GM21717 (cell line): ENCODE results near the gene QSOX1.

Experiments used
- ATAC-seq: cut with Tn5 transposase; IDR thresholded peaks from one replicate; pipeline ENCODE4 v1.9.1; 2021; ENCODE audit warnings: mild to moderate bottlenecking, moderate library complexity; ENCODE audit not compliant: unreplicated experiment

Gene QSOX1

DNA sequence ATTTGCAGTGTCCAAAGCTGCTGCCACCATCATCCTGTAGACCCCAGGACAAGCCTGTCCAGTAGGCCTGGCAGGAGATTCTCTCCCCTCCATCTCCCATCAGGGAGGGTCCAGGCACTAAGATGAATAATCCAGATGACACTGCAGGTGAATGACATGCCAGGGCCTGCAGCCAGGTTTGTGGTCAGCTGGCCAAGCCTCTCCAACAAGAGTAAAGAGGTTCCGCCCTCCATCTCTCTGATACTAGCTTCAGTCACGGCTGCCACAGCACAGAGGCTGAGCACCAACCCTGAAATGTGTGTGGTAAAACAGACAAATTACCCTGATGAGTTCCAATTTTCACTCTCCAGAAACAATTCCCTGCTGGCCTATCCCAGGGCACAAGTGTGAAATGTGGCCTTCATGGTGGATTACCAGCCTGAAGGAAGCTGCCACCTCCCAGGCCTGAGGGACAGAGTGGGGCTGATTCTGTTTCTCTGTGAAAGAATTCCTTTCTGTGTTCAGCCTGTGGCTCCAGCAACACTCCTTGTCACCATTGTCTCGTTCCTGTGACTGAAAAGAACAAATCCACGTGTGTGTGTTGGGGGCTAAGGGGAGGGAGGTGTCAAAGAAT is 55.4 kb downstream of the QSOX1 start:
- ATAC-seq = no peak

GRCh38 chr1:180211156-180211859 is 56.6 kb downstream of the QSOX1 start:
- ATAC-seq = no peak

GRCh38 chr1:180211860-180212229 is 57.2 kb downstream of the QSOX1 start:
- ATAC-seq = no peak

- ATAC-seq = no peak
These were observed 58.9 kb downstream of the QSOX1 start for GRCh38 chr1:180213401-180214170.

- ATAC-seq = no peak
These were observed 61.4 kb downstream of the QSOX1 start for GRCh38 chr1:180215856-180216625.

DNA sequence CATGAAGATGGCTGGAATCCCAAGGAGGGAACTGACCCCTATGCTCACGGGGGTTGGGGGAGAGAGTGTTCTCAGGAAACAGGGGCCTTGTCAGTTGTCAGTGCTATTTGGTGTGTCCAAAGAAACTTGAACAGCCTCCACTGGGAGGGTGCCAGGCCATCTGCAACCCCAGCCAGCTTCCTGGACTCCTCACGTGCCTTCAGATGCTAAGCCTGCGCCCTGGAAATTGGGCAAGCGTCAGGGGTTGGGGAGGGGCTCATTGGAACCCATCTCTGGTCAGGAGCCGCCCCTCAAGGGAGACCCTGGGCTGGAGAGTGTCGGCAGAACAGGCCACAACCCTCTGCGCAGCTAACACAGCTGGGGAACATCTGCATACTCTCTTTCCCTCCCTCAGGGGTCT is 62.3 kb downstream of the QSOX1 start:
- ATAC-seq = no peak

GRCh38 chr1:180218806-180219765 is 64.4 kb downstream of the QSOX1 start:
- no peak for ATAC-seq

DNA sequence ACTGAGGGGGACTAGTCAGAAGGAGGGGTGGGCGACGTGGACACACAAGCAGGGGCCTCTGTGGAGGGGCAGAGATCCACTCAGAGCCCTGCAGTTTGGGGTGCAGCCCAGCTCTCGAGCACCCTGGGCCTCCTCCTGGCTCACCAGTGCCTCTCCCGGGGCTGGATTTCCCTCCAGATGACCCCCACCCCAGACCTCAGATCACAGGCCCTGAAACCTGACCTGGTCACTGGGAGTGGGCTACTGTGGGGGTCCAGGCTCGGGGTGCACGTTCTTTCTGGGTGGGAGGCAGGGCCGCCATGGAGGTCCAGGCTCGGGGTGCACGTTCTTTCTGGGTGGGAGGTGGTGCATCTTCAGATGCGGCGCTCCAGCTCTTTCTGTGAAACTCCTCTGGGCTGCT is 65.1 kb downstream of the QSOX1 start:
- no peak for ATAC-seq

DNA sequence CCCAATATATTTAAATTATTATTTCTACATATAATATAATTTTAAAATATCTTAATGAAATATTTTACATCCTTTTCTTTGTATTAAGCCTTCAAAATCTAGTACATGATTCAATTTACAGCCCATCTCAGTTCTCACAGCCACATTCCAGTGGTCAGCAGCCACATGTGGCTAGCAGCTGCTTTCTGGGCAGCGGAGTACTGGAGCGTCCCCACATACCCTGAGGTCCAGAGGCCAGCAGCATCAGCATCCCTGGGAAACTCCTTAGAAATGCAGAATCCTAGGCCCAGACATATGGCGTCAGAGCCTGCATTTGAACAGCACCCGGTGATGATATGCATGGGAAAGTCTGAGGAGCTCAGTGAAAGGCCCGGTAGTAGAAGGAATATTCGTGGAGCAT is 66.8 kb downstream of the QSOX1 start:
- ATAC-seq = no peak

DNA sequence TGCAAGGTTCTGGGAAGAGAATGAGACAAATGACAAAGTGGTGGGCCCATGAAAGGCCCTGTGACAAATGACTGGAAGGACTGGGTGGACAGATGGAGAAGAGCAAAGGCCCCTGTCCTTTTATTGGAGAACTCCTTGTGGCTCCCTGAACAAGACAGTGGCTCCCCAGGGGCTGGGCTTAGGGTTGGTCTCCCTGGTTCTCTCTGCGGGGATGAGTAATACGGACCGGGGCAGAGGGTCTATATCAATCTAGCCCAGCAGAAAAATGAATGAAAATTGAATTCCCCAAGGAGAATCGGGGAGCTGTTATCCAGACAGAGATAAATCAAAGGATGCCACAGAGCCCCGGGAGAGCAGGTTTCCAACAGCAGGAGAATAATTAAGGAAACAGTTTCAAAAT is 70.2 kb downstream of the QSOX1 start:
- ATAC-seq = no peak

DNA sequence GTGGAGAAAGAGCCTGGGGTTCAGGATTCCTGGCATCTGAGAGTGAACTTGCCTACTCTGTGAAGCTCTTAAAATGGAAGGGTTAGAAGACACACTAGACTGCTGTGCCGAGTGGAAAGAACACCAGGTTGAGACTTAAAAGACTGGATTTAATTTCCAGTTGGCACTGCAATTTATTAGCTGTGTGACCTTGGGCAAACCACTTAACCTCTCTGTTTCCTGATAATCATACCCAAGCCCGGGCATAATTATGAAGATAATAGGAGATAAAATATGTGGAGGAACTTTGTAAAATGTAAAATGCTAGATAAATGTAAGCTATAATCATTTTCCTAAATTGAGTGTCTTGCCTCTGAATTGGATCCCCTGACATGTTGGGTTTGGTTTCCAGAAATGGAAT is 70.7 kb downstream of the QSOX1 start:
- no peak for ATAC-seq

DNA sequence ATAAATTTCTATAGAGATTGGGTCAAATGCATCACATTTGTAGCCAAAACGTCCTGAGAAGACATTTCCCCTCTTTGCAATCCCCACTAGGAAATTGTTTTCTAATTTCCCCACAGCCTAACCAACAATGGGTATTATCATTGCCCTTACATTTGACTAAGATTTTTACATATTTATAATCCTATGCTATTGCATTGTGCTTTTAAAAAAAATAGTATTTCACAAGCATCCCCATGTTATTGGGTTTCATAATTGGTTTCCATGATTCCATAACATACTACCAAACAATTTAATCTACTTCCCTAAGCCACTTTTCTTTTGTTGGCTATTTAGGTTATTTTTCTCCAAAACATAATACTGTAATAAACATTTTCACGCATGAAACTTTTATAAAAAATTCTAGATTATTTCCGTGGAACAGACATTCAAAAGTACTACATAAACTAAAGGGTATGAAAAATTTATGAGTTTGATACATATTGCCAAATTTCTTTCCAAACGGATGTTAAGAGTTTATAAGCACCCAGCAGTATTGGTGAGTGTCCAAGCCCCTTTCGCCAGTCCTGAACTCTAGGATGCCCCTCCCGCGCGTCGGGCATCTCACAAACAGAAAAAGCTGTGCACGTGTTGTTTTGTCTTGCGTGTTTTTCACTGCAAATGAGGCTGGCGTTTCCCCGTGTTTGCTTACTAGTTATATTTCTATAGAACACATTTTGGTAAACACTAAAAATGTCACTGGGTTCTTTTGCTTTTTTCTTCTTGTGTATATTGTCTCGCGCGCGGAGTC is 73.4 kb downstream of the QSOX1 start:
- no peak for ATAC-seq

DNA sequence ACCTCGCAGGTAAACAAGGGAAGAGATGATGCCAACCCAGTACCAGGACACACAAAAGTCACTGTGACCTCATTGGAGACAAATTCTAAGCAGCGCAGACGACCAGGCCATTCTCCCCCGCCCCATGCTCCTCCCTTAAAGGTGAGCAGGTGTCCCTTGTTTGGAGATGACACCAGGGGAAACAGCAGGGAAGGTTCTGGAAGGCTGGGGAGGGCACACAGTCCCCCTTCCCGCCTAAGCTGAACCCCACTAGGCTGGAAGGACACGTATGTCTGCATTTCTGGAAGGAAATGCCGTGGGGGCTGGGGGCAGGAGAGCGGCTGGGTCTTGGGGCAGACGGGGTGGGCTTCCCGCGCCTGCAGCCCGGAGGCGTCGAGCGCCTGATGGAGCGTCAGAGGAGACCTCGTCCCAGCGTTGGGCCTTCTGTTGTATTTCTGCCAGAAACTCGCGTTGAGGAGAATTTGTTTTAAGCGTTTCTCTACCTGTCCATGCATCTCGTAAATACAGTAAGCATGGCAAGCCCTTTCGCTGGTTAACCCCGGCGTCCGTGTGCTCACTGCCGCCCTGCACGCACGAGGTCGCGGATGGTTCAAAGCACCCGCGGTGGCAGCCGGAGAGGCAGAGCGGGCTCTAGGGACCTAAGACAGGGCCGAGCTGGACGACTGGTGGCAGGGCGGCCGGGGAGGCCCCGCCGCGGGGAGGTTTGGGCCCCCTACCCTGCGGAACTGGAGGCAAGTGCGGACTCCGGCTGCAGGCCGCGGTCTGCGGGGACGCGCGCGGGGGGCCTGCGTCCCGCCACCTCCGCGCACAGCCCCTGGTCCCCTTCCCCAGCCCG is 74.2 kb downstream of the QSOX1 start:
- no peak for ATAC-seq

- ATAC-seq = no peak
These were observed 75.1 kb downstream of the QSOX1 start, which contains the start of gene LHX4 for GRCh38 chr1:180229483-180230415. Gene LHX4, plus strand, starts transcription at chr1:180230264. Its CDS starts 266 bp downstream, at chr1:180230530.

GRCh38 chr1:180230416-180230790 is 75.7 kb downstream of the QSOX1 start:
- ATAC-seq = no peak

DNA sequence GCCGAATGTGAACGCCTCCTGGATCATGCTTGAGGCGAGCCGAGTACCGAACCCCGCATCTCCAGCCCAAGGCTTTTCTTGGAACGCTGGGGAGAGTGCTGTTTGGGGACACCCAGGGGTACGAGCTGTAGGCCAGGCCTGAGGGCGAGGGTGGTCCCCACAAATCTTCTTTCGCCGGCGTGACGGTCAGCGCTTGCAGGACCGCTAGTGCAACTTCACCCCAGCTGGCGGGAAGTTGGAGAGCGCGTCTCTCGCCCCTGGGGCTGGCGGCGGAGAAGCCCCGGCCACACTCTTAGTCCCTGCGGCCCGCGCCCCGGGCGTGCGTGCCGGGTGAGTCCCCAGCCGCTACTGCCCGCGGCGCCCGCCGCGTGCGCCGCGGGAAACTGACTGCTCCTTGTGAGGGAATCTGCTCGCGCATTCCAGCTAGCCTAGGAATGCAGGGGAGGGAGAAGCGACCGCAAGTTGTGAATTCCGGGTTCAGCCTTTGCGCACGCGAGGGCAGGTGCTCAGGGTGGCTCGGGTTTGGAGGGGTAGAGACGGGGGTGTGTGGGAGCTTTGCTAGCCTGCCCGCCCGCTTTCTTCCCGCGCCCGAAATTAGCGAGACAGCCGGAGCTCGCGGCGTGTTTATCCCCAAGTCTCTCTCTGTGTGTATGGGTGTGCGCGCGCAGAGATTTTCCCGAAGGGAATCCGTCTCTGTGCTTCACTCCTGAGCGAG is 76.3 kb downstream of the QSOX1 start:
- ATAC-seq = no peak

DNA sequence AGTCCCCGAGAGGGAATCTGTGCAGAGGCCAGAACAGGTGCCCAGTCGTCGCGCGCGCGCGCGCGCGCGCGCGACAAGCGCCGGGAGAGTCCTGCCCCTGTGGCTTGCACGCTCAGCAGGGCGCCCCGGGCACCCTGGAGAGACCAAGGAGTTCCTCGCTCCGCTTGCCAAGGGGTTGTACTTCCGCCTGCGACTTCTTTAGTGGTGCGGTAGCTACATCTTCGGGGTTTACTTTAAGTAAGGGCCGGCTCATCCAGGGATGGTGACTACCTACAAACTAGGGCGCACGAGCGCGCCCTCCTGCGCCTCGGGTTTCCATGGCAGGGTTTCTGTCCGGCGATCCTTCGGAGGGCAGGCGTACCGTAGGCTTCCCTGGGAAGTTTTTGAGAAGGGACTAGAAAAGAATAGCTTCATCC is 76.8 kb downstream of the QSOX1 start:
- ATAC-seq = no peak
